ENCODE data around the gene ANKRD2. TPM values are rescaled to one million over a fixed set of nuclear protein-coding genes. Genes with fewer than 3 reads are reported as not detected.
"Not testable (repeated sequence)": the region's sequence is repeated elsewhere in the genome, so short reads cannot be mapped to it uniquely, and the experiment has no call there.

ANKRD2 gene
- total RNA-seq, 2 donors from 2014 or later, result not detected

GRCh38 chr10:97551271-97551670 lies 21.3 kb upstream of the ANKRD2 start:
- Mint-ChIP-seq H3K36me3 (ENCODE audit: insufficient read depth in 2 of 2) (no peaks in the 10 kb centered on the region), H3K9me3 (no peaks in the 10 kb centered on the region), H3K27ac (no peak overlapping the region), H3K4me1 (ENCODE audit: low read depth) (no peaks in the 10 kb centered on the region), H3K4me3 (no peak overlapping the region), H3K27me3 (ENCODE audit: low read depth) (no peaks in the 10 kb centered on the region)
- ATAC-seq (replicated peaks in 1 of 2) (no peak), DNase-seq (no peak)

GRCh38 chr10:97553575-97554031 lies 19.0 kb upstream of the ANKRD2 start:
- no peaks in the 10 kb centered on the region for H3K36me3 Mint-ChIP-seq (ENCODE audit: insufficient read depth in 2 of 2)
- H3K27ac Mint-ChIP-seq, result no peak overlapping the region
- H3K27me3 Mint-ChIP-seq (ENCODE audit: low read depth), result no peaks in the 10 kb centered on the region
- no peak overlapping the region for H3K4me3 Mint-ChIP-seq
- H3K9me3 Mint-ChIP-seq, result no peaks in the 10 kb centered on the region
- peak; percentile 88 to 91 for ATAC-seq (replicated peaks in 1 of 2)
- no peaks in the 10 kb centered on the region for H3K4me1 Mint-ChIP-seq (ENCODE audit: low read depth)
- peak; percentile 50 to 64 for DNase-seq

- H3K9me3 Mint-ChIP-seq; H3K27me3 Mint-ChIP-seq (ENCODE audit: low read depth); ATAC-seq (replicated peaks in 1 of 2); DNase-seq; H3K4me1 Mint-ChIP-seq (ENCODE audit: low read depth); H3K36me3 Mint-ChIP-seq (ENCODE audit: insufficient read depth in 2 of 2); H3K4me3 Mint-ChIP-seq; H3K27ac Mint-ChIP-seq: not testable (repeated sequence)
Observed at GRCh38 chr10:97554336-97554735, 18.2 kb upstream of the ANKRD2 start.

GRCh38 chr10:97555541-97555940 lies 17.0 kb upstream of the ANKRD2 start:
- H3K27ac Mint-ChIP-seq; H3K27me3 Mint-ChIP-seq (ENCODE audit: low read depth): not testable (repeated sequence)

GRCh38 chr10:97560731-97561381 lies 11.7 kb upstream of the ANKRD2 start:
- not testable (repeated sequence) for H3K9me3 Mint-ChIP-seq; H3K4me1 Mint-ChIP-seq (ENCODE audit: low read depth); ATAC-seq (replicated peaks in 1 of 2); H3K36me3 Mint-ChIP-seq (ENCODE audit: insufficient read depth in 2 of 2); H3K27ac Mint-ChIP-seq; H3K4me3 Mint-ChIP-seq; DNase-seq; H3K27me3 Mint-ChIP-seq (ENCODE audit: low read depth)

More at GRCh38 chr10:97555541-97555940, 17.0 kb upstream of the ANKRD2 start:
- H3K4me1 Mint-ChIP-seq (ENCODE audit: low read depth); H3K36me3 Mint-ChIP-seq (ENCODE audit: insufficient read depth in 2 of 2); DNase-seq; H3K4me3 Mint-ChIP-seq; H3K9me3 Mint-ChIP-seq; ATAC-seq (replicated peaks in 1 of 2): not testable (repeated sequence)

GRCh38 chr10:97561386-97562077 lies 11.0 kb upstream of the ANKRD2 start:
- ATAC-seq (replicated peaks in 1 of 2); DNase-seq; H3K4me1 Mint-ChIP-seq (ENCODE audit: low read depth); H3K9me3 Mint-ChIP-seq; H3K27ac Mint-ChIP-seq; H3K36me3 Mint-ChIP-seq (ENCODE audit: insufficient read depth in 2 of 2); H3K27me3 Mint-ChIP-seq (ENCODE audit: low read depth); H3K4me3 Mint-ChIP-seq: not testable (repeated sequence)

- not testable (repeated sequence) for ATAC-seq (replicated peaks in 1 of 2); H3K36me3 Mint-ChIP-seq (ENCODE audit: insufficient read depth in 2 of 2); H3K4me3 Mint-ChIP-seq; H3K9me3 Mint-ChIP-seq; H3K27me3 Mint-ChIP-seq (ENCODE audit: low read depth); H3K27ac Mint-ChIP-seq; DNase-seq
- peaks cover 14% of the 10 kb centered on the region for H3K4me1 Mint-ChIP-seq (ENCODE audit: low read depth)
Observed at GRCh38 chr10:97562329-97562728, 10.2 kb upstream of the ANKRD2 start.

- Mint-ChIP-seq H3K27ac (no peak overlapping the region), H3K4me1 (ENCODE audit: low read depth) (peaks cover 14% of the 10 kb centered on the region), H3K27me3 (ENCODE audit: low read depth) (no peaks in the 10 kb centered on the region), H3K9me3 (no peaks in the 10 kb centered on the region), H3K36me3 (ENCODE audit: insufficient read depth in 2 of 2) (no peaks in the 10 kb centered on the region), H3K4me3 (no peak overlapping the region)
- ATAC-seq (replicated peaks in 1 of 2) (no peak), DNase-seq (no peak)
Observed at GRCh38 chr10:97563337-97563736, 9.2 kb upstream of the ANKRD2 start.

- DNase-seq, result no peak
- Mint-ChIP-seq H3K4me1 (ENCODE audit: low read depth) (peaks cover 14% of the 10 kb centered on the region), H3K27ac (no peak overlapping the region), H3K27me3 (ENCODE audit: low read depth) (no peaks in the 10 kb centered on the region), H3K4me3 (no peak overlapping the region), H3K9me3 (no peaks in the 10 kb centered on the region), H3K36me3 (ENCODE audit: insufficient read depth in 2 of 2) (no peaks in the 10 kb centered on the region)
- ATAC-seq (replicated peaks in 1 of 2), result no peak
Observed at GRCh38 chr10:97564776-97565175, 7.8 kb upstream of the ANKRD2 start.

- Mint-ChIP-seq H3K36me3 (ENCODE audit: insufficient read depth in 2 of 2) (no peaks in the 10 kb centered on the region), H3K4me1 (ENCODE audit: low read depth) (peaks cover 9% of the 10 kb centered on the region), H3K27ac (no peak overlapping the region), H3K9me3 (no peaks in the 10 kb centered on the region), H3K4me3 (no peak overlapping the region), H3K27me3 (ENCODE audit: low read depth) (no peaks in the 10 kb centered on the region)
- ATAC-seq (replicated peaks in 1 of 2), result peak; percentile 88 to 90
- DNase-seq, result peak; percentile 27 to 33
Observed at GRCh38 chr10:97566336-97566996, 6.1 kb upstream of the ANKRD2 start.

- H3K4me3 Mint-ChIP-seq, result no peak overlapping the region
- H3K27me3 Mint-ChIP-seq (ENCODE audit: low read depth), result no peaks in the 10 kb centered on the region
- ATAC-seq (replicated peaks in 1 of 2) (no peak), DNase-seq (no peak)
- no peaks in the 10 kb centered on the region for H3K9me3 Mint-ChIP-seq
- H3K27ac Mint-ChIP-seq, result no peak overlapping the region
- H3K36me3 Mint-ChIP-seq (ENCODE audit: insufficient read depth in 2 of 2), result no peaks in the 10 kb centered on the region
- peaks cover 9% of the 10 kb centered on the region for H3K4me1 Mint-ChIP-seq (ENCODE audit: low read depth)
Observed at GRCh38 chr10:97567891-97568290, 4.7 kb upstream of the ANKRD2 start.

GRCh38 chr10:97570146-97570788 lies 2.3 kb upstream of the ANKRD2 start:
- Mint-ChIP-seq H3K27me3 (ENCODE audit: low read depth) (no peaks in the 10 kb centered on the region), H3K9me3 (no peaks in the 10 kb centered on the region), H3K36me3 (ENCODE audit: insufficient read depth in 2 of 2) (no peaks in the 10 kb centered on the region), H3K4me1 (ENCODE audit: low read depth) (peaks cover 32% of the 10 kb centered on the region), H3K4me3 (no peak overlapping the region), H3K27ac (no peak overlapping the region)
- no peak for ATAC-seq (replicated peaks in 1 of 2)
- no peak for DNase-seq

All from activated T-cell treated with anti-CD3 and anti-CD28 coated beads, Interleukin-2, amount 50 U/mL, for 72 hours (primary cell).